H1 (cell line): ENCODE measurements around the gene PPP2R3C. TPM values are rescaled to one million over a fixed set of nuclear protein-coding genes. Genes with fewer than 3 reads are reported as not detected.

Experiments
- CTCF ChIA-PET: fragments of 300-600 bp; sonication (Branson Sonifier 250); formaldehyde crosslinking; loops from one replicate; lab custom pipeline; 2021; ENCODE audit not compliant: partially characterized antibody; lab: Charles Lee
- POLR2A ChIA-PET: fragments of 300-600 bp; sonication (Branson Sonifier 250); formaldehyde crosslinking; loops from one replicate; lab custom pipeline; 2021; ENCODE audit warnings: inconsistent platforms; ENCODE audit not compliant: partially characterized antibody; lab: Charles Lee
- DNase-seq, 2 experiments: peaks; one replicate each; pipeline versions ENCODE4 v3.0.0 to v3.0.0-alpha.2; 2010 to 2022; ENCODE audit warnings: low spot score in 2 of 2, low read depth in 1 of 2, mixed read lengths in 1 of 2
- FAIRE-seq: peaks from 2 replicates; lab custom pipeline; 2011; peaks lifted over from hg19 to GRCh38; lab: Jason Lieb, UNC
- H2AFZ ChIP-seq: 2 replicates; pipeline ENCODE4 v1.8.1; 2012; ENCODE audit warnings: low read length, inconsistent platforms
- H2AK5ac ChIP-seq: 2 replicates; pipeline ENCODE4 v1.6.1; 2013; ENCODE audit warnings: low read depth, low read length
- H2BK120ac ChIP-seq: replicated peaks from 2 replicates; pipeline ENCODE3; 2013; ENCODE audit warnings: low read depth, low read length, inconsistent platforms
- H2BK12ac ChIP-seq: 2 replicates; pipeline ENCODE4 v1.6.1; 2013; ENCODE audit warnings: low read depth, low read length
- H2BK15ac ChIP-seq: 2 replicates; pipeline ENCODE4 v1.6.1; 2013; ENCODE audit warnings: low read length
- H2BK20ac ChIP-seq: 2 replicates; pipeline ENCODE4 v1.6.1; 2013; ENCODE audit warnings: low read length
- H2BK5ac ChIP-seq: 2 replicates; pipeline ENCODE4 v1.6.1; 2013; ENCODE audit warnings: low read depth, low read length
- H3K14ac ChIP-seq: 2 replicates; pipeline ENCODE4 v1.6.1; 2013; ENCODE audit warnings: inconsistent platforms; ENCODE audit not compliant: insufficient read length
- H3K18ac ChIP-seq: 2 replicates; pipeline ENCODE4 v1.6.1; 2013; ENCODE audit warnings: low read length; ENCODE audit errors: extremely low read depth
- H3K23ac ChIP-seq: 2 replicates; pipeline ENCODE4 v1.6.1; 2013; ENCODE audit warnings: inconsistent platforms; ENCODE audit not compliant: insufficient read length
- H3K23me2 ChIP-seq: 2 replicates; pipeline ENCODE4 v1.6.1; 2013; ENCODE audit warnings: low read depth, low read length
- H3K27ac ChIP-seq: 2 replicates; pipeline ENCODE4 v1.6.1; 2011; ENCODE audit warnings: low read depth, low read length, inconsistent platforms
- H3K27me3 ChIP-seq, 4 experiments: replicated peaks in 1 of 4; 1 replicate in 1 of 4; 2 replicates in 3 of 4; pipeline versions ENCODE4 v1.6.1 to v1.8.1; 2011 to 2013; ENCODE audit warnings: low read length in 3 of 4, mild to moderate bottlenecking in 3 of 4, inconsistent platforms in 2 of 4, mixed read lengths in 2 of 4, moderate library complexity in 1 of 4; ENCODE audit not compliant: control insufficient read depth in 3 of 4, insufficient read depth in 3 of 4; ENCODE audit errors: extremely low read depth in 1 of 4
- H3K36me3 ChIP-seq, 4 experiments: 2 replicates each; pipeline versions ENCODE4 v1.6.1 to v1.8.1; 2011 to 2013; ENCODE audit warnings: mild to moderate bottlenecking in 4 of 4, low read length in 3 of 4, moderate library complexity in 2 of 4, control low read depth in 1 of 4, inconsistent platforms in 1 of 4; ENCODE audit not compliant: insufficient read depth in 4 of 4, control insufficient read depth in 2 of 4
- H3K4ac ChIP-seq: replicated peaks from 2 replicates; pipeline ENCODE3; 2013; ENCODE audit warnings: low read length, low read depth, mixed read lengths, inconsistent platforms; ENCODE audit not compliant: insufficient read length
- H3K4me1 ChIP-seq, 4 experiments: replicated peaks in 1 of 4; 1 replicate in 1 of 4; 2 replicates in 3 of 4; pipeline versions ENCODE4 v1.6.1 to v1.8.1; 2011 to 2013; ENCODE audit warnings: low read length in 3 of 4, inconsistent platforms in 2 of 4, mixed read lengths in 1 of 4; ENCODE audit not compliant: insufficient read depth in 4 of 4, control insufficient read depth in 3 of 4
- H3K4me2 ChIP-seq, 2 experiments: 2 replicates each; pipeline versions ENCODE4 v1.6.1 to v1.8.1; 2011 to 2013; ENCODE audit warnings: low read depth in 2 of 2, low read length in 2 of 2, control low read depth in 1 of 2, inconsistent platforms in 1 of 2, mild to moderate bottlenecking in 1 of 2; ENCODE audit not compliant: insufficient read depth in 1 of 2
- H3K4me3 ChIP-seq, 4 experiments: fragments of 200-600, 300-600 bp in 1 of 4; sonication (generic), shearing (Covaris generic), sonication (Bioruptor Twin) in 1 of 4; 2 replicates each; pipeline versions ENCODE4 v1.5.1 to v1.8.1; 2011 to 2016; ENCODE audit warnings: low read length in 4 of 4, low read depth in 3 of 4, control low read depth in 2 of 4, inconsistent platforms in 2 of 4, mild to moderate bottlenecking in 2 of 4, mixed read lengths in 1 of 4, moderate library complexity in 1 of 4; ENCODE audit not compliant: insufficient read depth in 2 of 4; ENCODE audit errors: extremely low read depth in 1 of 4
- H3K56ac ChIP-seq: replicated peaks from 2 replicates; pipeline ENCODE3; 2013; ENCODE audit warnings: low read depth, mild to moderate bottlenecking, mixed read lengths, low read length, inconsistent platforms; ENCODE audit not compliant: insufficient read length
- H3K79me1 ChIP-seq: 2 replicates; pipeline ENCODE4 v1.6.1; 2013; ENCODE audit warnings: low read depth, low read length, control low read depth
- H3K79me2 ChIP-seq, 2 experiments: 2 replicates each; pipeline versions ENCODE4 v1.6.1 to v1.8.1; 2012 to 2013; ENCODE audit warnings: low read length in 2 of 2, mild to moderate bottlenecking in 2 of 2, inconsistent platforms in 1 of 2; ENCODE audit not compliant: insufficient read depth in 2 of 2, control insufficient read depth in 1 of 2
- H3K9ac ChIP-seq, 4 experiments: replicated peaks in 1 of 4; 1 replicate in 1 of 4; 2 replicates in 3 of 4; pipeline versions ENCODE4 v1.6.1 to v1.8.1; 2011 to 2013; ENCODE audit warnings: low read depth in 3 of 4, low read length in 3 of 4, control low read depth in 2 of 4, mild to moderate bottlenecking in 2 of 4, moderate library complexity in 2 of 4, inconsistent platforms in 1 of 4; ENCODE audit errors: extremely low read depth in 1 of 4
- H3K9me3 ChIP-seq, 2 experiments: 2 replicates each; pipeline versions ENCODE4 v1.6.1 to v1.8.1; 2012 to 2013; ENCODE audit warnings: mild to moderate bottlenecking in 2 of 2, moderate library complexity in 2 of 2, control low read depth in 1 of 2, inconsistent platforms in 1 of 2, low read depth in 1 of 2, low read length in 1 of 2, mixed read lengths in 1 of 2; ENCODE audit not compliant: insufficient read depth in 2 of 2
- H4K20me1 ChIP-seq, 2 experiments: replicated peaks in 1 of 2; 2 replicates each; pipeline versions ENCODE3 to v1.8.1; 2011 to 2013; ENCODE audit warnings: inconsistent platforms in 2 of 2, low read length in 2 of 2, mild to moderate bottlenecking in 1 of 2; ENCODE audit not compliant: insufficient read depth in 2 of 2, control insufficient read depth in 1 of 2
- H4K5ac ChIP-seq: 2 replicates; pipeline ENCODE4 v1.6.1; 2013; ENCODE audit warnings: low read length, low read depth, mixed read lengths, inconsistent platforms; ENCODE audit not compliant: insufficient read length
- H4K8ac ChIP-seq: 2 replicates; pipeline ENCODE4 v1.8.0; 2013; ENCODE audit warnings: mild to moderate bottlenecking, moderate library complexity, low read length, inconsistent platforms; ENCODE audit not compliant: insufficient read depth; ENCODE audit errors: extremely low read depth
- H4K91ac ChIP-seq: replicated peaks from 2 replicates; pipeline ENCODE3; 2013; ENCODE audit warnings: low read length, mixed read lengths, inconsistent platforms; ENCODE audit not compliant: insufficient read length
- ASH2L ChIP-seq: fragments of 200-600, 300-600 bp; sonication (generic); IDR thresholded peaks from one replicate; pipeline ENCODE4 v1.7.1; 2017; ENCODE audit warnings: low read length
- ZNF274 ChIP-seq: IDR thresholded peaks from 2 replicates; pipeline ENCODE4 v1.7.0; 2012; ENCODE audit warnings: low read length, borderline replicate concordance; ENCODE audit errors: extremely low read depth
- WGBS, 2 experiments: shearing (Covaris generic) in 1 of 2; methylation state at CpG; one replicate each; pipeline versions ENCODE4 v1.1.6 to v1.1.7; 2013 to 2015; ENCODE audit warnings: low lambda C conversion rate in 2 of 2, mixed read lengths in 2 of 2, inconsistent platforms in 1 of 2, low coverage in 1 of 2, missing lambda C conversion rate in 1 of 2; ENCODE audit not compliant: insufficient replicate concordance in 2 of 2, insufficient coverage in 1 of 2, insufficient read length in 1 of 2; ENCODE audit errors: extremely low coverage in 1 of 2, missing lambda C conversion rate in 1 of 2; 5-methylcytosine and 5-hydroxymethylcytosine counted together
- polyA plus RNA-seq, 7 experiments: library from polyadenylated mRNA; depleted of rRNA in 3 of 7; stranded (reverse) in 5 of 7; unstranded in 2 of 7; fragments of >200 nt in 5 of 7; fragments of 200-250 nt in 2 of 7; gene quantifications; 1 replicate in 5 of 7; 2 replicates in 1 of 7; 4 replicates in 1 of 7; pipeline versions ENCODE4 v1.2.1 to v1.2.3, GENCODE V29; 2011 to 2013; ENCODE audit warnings: missing spikeins in 2 of 7, mixed read lengths in 2 of 7
- total RNA-seq: library from RNA; stranded (reverse); fragmentation: NEBNext Ultra II Directional; extraction: Animal tissue kit (Norgen Biotek cat#: 25700); gene quantifications from 2 replicates; pipeline ENCODE4 v1.2.1, GENCODE V29; 2021
- TF ChIP-seq, protein P1 (sequence below): IDR thresholded peaks from 2 replicates; pipeline ENCODE4 v1.6.1; 2011; ENCODE audit warnings: low read depth, mild to moderate bottlenecking, low read length; ENCODE audit not compliant: insufficient read depth

The PPP2R3C gene
- total and polyA plus RNA-seq, 2 of the 8 experiments (the other 6 are each of a cell fraction or from before 2014, with no cell fraction given), result 7.1 to 26.7 TPM

- Histone ChIP-seq H3K36me3 (peaks cover 0 to 3% (median 0%) of the 10 kb centered on the region in 4 experiments; a peak in 2 of 8 replicates), H3K4ac (no peak overlapping the region), H2BK5ac (no peak overlapping the region), H3K27me3 (no peaks in the 10 kb centered on the region), H3K27ac (no peak overlapping the region), H2AK5ac (no peak overlapping the region), H3K4me3 (no peak overlapping the region), H2BK12ac (no peak overlapping the region), H3K79me2 (peaks cover 0 to 6% of the 10 kb centered on the region in 2 experiments; a peak in 2 of 4 replicates), H3K4me1 (no peaks in the 10 kb centered on the region; a peak in 1 of 7 replicates), H3K9ac (no peak overlapping the region), H4K91ac (no peak overlapping the region), H3K18ac (no peak overlapping the region), H2BK120ac (no peak overlapping the region), H2BK15ac (no peak overlapping the region), H4K8ac (no peak overlapping the region), H3K14ac (no peak overlapping the region), H2BK20ac (no peak overlapping the region), H3K79me1 (no peaks in the 10 kb centered on the region), H3K4me2 (no peak overlapping the region; a peak in 1 of 4 replicates), H3K56ac (no peak overlapping the region), H3K9me3 (no peaks in the 10 kb centered on the region), H3K23ac (no peak overlapping the region), H4K5ac (no peak overlapping the region), H3K23me2 (no peaks in the 10 kb centered on the region; the same call in none of the 2 replicates), H4K20me1 (no peaks in the 10 kb centered on the region), H2AFZ (no peak overlapping the region)
- 92 to 100% methylated on average over 1 to 4 of the region's 4 CpGs for whole genome bisulfite sequencing, 2 experiments
- POLR2A ChIA-PET, result interaction anchor here (1.0 to 2.3 kb wide), 3 partner anchors 8 to 16 kb away, joined by 3 to 7 read pairs (median 5); no protein-coding TSS in a partner anchor
- CTCF ChIA-PET, result interaction anchor here (0.6 kb wide), 1 partner anchor 30 kb away, joined by 3 read pairs; no protein-coding TSS in a partner anchor
- FAIRE-seq (no peak), DNase-seq (no peak)
- TF ChIP-seq ASH2L (no peak), ZNF274 (no peak)
- TF ChIP-seq, protein P1, sequence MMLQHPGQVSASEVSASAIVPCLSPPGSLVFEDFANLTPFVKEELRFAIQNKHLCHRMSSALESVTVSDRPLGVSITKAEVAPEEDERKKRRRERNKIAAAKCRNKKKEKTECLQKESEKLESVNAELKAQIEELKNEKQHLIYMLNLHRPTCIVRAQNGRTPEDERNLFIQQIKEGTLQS, result no peak
These were observed 73.7 kb downstream of the PPP2R3C start for GRCh38 chr14:35047976-35048513.
